Activated CD4-positive, alpha-beta memory T cell treated with anti-CD3 and anti-CD28 coated beads for 36 hours (primary cell): ENCODE measurements around the gene OTX1. TPM values are rescaled to one million over a fixed set of nuclear protein-coding genes. Genes with fewer than 3 reads are reported as not detected.
A peak's percentile ranks its signal among the peaks of the same experiment; 100 is the strongest.
"Not testable (repeated sequence)": the region's sequence is repeated elsewhere in the genome, so short reads cannot be mapped to it uniquely, and the experiment has no call there.

Experiments used
- CTCF ChIA-PET: fragments of 350-600 bp; sonication (Branson Sonifier 250); formaldehyde crosslinking; loops from one replicate; lab custom pipeline; 2021; ENCODE audit warnings: antibody characterized with exemption, inconsistent platforms; lab: Charles Lee
- POLR2A ChIA-PET: fragments of 350-600 bp; sonication (Branson Sonifier 250); formaldehyde crosslinking; loops from one replicate; lab custom pipeline; 2021; ENCODE audit warnings: antibody characterized with exemption; lab: Charles Lee
- DNase-seq: peaks from one replicate; pipeline ENCODE4 v3.0.0-alpha.2; 2020
- H3K27ac Mint-ChIP-seq: one replicate; pipeline ENCODE4 v1.8.0; 2021; ENCODE audit warnings: mixed read lengths
- H3K27me3 Mint-ChIP-seq: one replicate; pipeline ENCODE4 v1.8.0; 2021; ENCODE audit warnings: mixed read lengths
- H3K36me3 Mint-ChIP-seq: one replicate; pipeline ENCODE4 v1.8.0; 2021; ENCODE audit warnings: mixed read lengths
- H3K4me1 Mint-ChIP-seq: one replicate; pipeline ENCODE4 v1.8.0; 2021; ENCODE audit warnings: low read depth, mixed read lengths
- H3K4me3 Mint-ChIP-seq: one replicate; pipeline ENCODE4 v1.8.0; 2021; ENCODE audit warnings: mild to moderate bottlenecking, mixed read lengths
- H3K9me3 Mint-ChIP-seq: one replicate; pipeline ENCODE4 v1.8.0; 2021; ENCODE audit warnings: mixed read lengths
- intact Hi-C: fragments of 100-400 bp; cut with micrococcal nuclease; formaldehyde crosslinking; loops from one replicate; pipeline ENCODE4 v1.15.1; 2023
- total RNA-seq, 2 experiments: library from RNA; stranded (reverse); gene quantifications; one replicate each; pipeline ENCODE4 v1.2.3, GENCODE V29; 2021

The OTX1 gene
- total RNA-seq, 2 experiments from 2014 or later = not detected

DNA sequence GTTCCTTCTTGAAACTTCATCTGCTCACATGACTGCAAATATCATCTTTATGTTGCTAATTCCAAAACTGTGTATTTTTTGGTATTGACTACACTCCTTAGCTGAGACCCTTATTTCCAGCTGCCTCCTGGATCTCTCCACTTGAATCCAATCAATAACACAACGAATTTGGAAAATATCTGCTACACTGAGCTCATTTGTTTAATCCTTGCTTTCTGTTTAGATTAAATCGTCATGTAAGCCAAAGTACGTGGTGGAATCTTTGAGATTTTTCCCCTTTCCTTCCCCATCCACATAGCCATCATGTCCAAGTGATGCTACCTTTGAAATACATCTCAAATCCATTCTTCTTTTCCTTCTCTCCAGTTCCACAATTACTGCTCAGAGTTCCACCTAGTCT, 15.6 kb downstream of the OTX1 start:
- no peaks in the 10 kb centered on the region for H3K9me3 Mint-ChIP-seq
- no peak for DNase-seq
- ChIA-PET POLR2A (no interaction called here), CTCF (no interaction called here)
- H3K4me1 Mint-ChIP-seq = no peaks in the 10 kb centered on the region
- H3K36me3 Mint-ChIP-seq = no peaks in the 10 kb centered on the region
- peaks cover 38% of the 10 kb centered on the region for H3K27me3 Mint-ChIP-seq
- intact Hi-C loops = no loop called here
- no peak overlapping the region for H3K27ac Mint-ChIP-seq
- H3K4me3 Mint-ChIP-seq = no peak overlapping the region

DNA sequence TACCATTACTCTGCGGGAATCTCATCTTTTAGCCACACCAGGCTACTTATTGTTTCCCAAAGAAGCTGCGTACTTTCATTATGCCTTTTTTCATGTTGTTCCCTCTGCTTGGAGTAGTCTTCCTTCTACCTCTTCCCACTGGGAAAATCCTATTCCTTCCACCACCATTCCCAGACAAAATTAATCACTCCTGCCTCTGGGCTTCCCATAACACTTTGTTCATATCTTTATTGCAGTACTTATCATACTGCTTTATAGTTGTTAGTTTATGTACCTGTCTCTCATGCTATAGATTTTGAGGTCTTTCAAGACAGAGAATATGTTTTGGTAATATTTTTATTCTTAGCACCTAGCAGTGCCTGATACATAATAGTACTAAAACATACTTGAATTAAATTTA, 16.2 kb downstream of the OTX1 start:
- Mint-ChIP-seq H3K36me3 (no peaks in the 10 kb centered on the region), H3K27ac (no peak overlapping the region), H3K9me3 (no peaks in the 10 kb centered on the region), H3K4me1 (no peaks in the 10 kb centered on the region), H3K27me3 (peaks cover 38% of the 10 kb centered on the region), H3K4me3 (no peak overlapping the region)
- CTCF ChIA-PET = no interaction called here
- no peak for DNase-seq
- POLR2A ChIA-PET = no interaction called here
- intact Hi-C loops = no loop called here

DNA sequence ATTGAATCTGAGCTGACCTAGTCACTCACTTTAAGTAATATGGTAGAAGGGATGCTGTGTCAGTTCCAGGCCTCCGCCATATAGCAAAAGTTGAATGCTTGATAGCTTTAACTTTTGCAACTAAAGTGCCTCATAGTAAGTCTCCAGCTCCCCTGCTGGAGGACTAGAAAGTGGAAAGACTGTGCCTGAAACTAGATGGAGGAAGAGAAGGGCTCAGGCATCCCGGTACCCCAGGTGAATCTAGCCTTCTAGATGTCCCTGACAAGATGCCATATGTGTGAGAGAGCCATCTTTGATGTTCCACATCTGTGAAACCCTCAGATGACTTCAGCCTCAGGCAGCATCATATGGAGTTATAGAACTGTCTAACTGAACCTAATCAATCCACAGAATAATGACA, 21.0 kb downstream of the OTX1 start:
- DNase-seq = no peak
- Mint-ChIP-seq H3K4me1 (no peaks in the 10 kb centered on the region), H3K4me3 (no peak overlapping the region), H3K9me3 (no peaks in the 10 kb centered on the region), H3K27me3 (peaks cover 20% of the 10 kb centered on the region), H3K27ac (no peak overlapping the region), H3K36me3 (no peaks in the 10 kb centered on the region)
- intact Hi-C loops = no loop called here
- ChIA-PET POLR2A (no interaction called here), CTCF (no interaction called here)

- no peak for DNase-seq
- Mint-ChIP-seq H3K27ac (no peak overlapping the region), H3K9me3 (no peaks in the 10 kb centered on the region), H3K4me1 (no peaks in the 10 kb centered on the region), H3K27me3 (peaks cover 19% of the 10 kb centered on the region), H3K36me3 (no peaks in the 10 kb centered on the region), H3K4me3 (no peak overlapping the region)
- intact Hi-C loops = no loop called here
- ChIA-PET POLR2A (no interaction called here), CTCF (no interaction called here)
These were observed 23.4 kb downstream of the OTX1 start for GRCh38 chr2:63073994-63074393.

DNA sequence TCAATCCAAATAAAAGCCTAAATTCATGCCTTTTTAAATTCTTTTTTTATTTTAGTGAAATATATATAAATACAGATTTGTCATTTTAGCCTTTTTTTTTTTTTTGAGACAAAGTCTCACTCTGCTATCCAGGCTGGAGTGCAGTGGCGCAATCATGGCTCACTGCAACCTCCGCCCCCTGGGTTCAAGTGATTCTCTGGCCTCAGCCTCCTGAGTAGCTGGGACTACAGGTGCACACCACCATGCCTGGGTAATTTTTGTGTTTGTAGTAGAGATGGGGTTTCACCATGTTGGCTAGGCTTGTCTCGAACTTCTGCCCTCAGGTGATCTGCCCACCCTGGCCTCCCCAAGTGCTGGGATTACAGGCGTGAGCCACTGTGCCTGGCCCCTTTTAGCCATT, 23.8 kb downstream of the OTX1 start:
- intact Hi-C loops, CTCF ChIA-PET: not testable (repeated sequence)

DNA sequence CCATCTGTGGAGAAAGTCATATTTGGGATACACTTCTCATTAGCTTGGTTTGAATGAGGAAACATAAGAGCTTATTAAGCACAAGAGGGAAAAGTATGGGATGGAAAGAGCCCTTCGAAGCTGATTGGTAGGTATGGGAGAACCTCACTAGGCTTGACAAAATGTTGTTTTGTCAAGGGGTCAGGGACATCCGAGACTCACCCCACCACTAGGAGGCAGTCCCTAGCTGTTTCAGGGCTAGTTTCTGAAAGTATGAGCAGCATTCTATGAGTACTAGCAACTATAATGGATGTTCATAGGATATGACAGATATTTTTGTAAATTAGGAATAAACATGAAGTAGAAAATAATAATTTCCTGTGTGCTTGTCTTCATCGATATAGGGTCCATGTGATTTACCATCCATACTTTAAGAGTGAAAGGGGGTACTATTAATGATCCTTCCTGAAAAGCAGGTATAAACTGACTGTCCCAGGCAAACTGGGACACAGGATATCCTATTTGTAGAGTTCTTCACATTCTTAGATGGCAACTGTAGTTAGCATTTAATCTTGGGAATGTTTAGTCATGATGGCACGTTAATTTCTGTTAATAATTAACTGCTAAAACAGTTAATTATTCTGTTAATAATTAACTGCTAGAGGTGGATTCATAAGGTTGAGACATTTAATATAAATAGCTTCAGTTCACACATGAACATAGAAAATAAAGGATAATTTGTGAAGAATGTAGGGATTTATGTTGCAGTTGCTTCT, 28.4 kb downstream of the OTX1 start:
- peak; percentile 12 for DNase-seq
- Mint-ChIP-seq H3K27ac (no peak overlapping the region), H3K9me3 (no peaks in the 10 kb centered on the region), H3K4me1 (no peaks in the 10 kb centered on the region), H3K36me3 (no peaks in the 10 kb centered on the region), H3K4me3 (no peak overlapping the region), H3K27me3 (peaks cover 17% of the 10 kb centered on the region)
- ChIA-PET CTCF (no interaction called here), POLR2A (no interaction called here)
- intact Hi-C loops = no loop called here

More for the DNA sequence above, 23.8 kb downstream of the OTX1 start:
- peaks cover 19% of the 10 kb centered on the region for H3K27me3 Mint-ChIP-seq
- H3K36me3 Mint-ChIP-seq, H3K27ac Mint-ChIP-seq, H3K4me1 Mint-ChIP-seq, H3K4me3 Mint-ChIP-seq, H3K9me3 Mint-ChIP-seq, POLR2A ChIA-PET, DNase-seq: not testable (repeated sequence)

- Mint-ChIP-seq H3K27me3 (peaks cover 17% of the 10 kb centered on the region), H3K27ac (no peak overlapping the region), H3K4me1 (no peaks in the 10 kb centered on the region), H3K4me3 (no peak overlapping the region), H3K36me3 (no peaks in the 10 kb centered on the region), H3K9me3 (no peaks in the 10 kb centered on the region)
- ChIA-PET POLR2A (no interaction called here), CTCF (no interaction called here)
- intact Hi-C loops = no loop called here
- no peak for DNase-seq
These were observed 30.8 kb downstream of the OTX1 start for GRCh38 chr2:63081404-63081803.

- H3K4me1 Mint-ChIP-seq = no peaks in the 10 kb centered on the region
- ChIA-PET POLR2A (no interaction called here), CTCF (no interaction called here)
- no peaks in the 10 kb centered on the region for H3K36me3 Mint-ChIP-seq
- intact Hi-C loops = no loop called here
- H3K27ac Mint-ChIP-seq = no peak overlapping the region
- peaks cover 13% of the 10 kb centered on the region for H3K27me3 Mint-ChIP-seq
- no peak for DNase-seq
- peaks cover 2% of the 10 kb centered on the region for H3K9me3 Mint-ChIP-seq
- no peak overlapping the region for H3K4me3 Mint-ChIP-seq
These were observed 36.1 kb downstream of the OTX1 start for GRCh38 chr2:63086687-63087086.

- no peaks in the 10 kb centered on the region for H3K4me1 Mint-ChIP-seq
- H3K27ac Mint-ChIP-seq = no peak overlapping the region
- H3K27me3 Mint-ChIP-seq = peaks cover 4% of the 10 kb centered on the region
- no peaks in the 10 kb centered on the region for H3K36me3 Mint-ChIP-seq
- ChIA-PET POLR2A (no interaction called here), CTCF (no interaction called here)
- no peak for DNase-seq
- H3K4me3 Mint-ChIP-seq = no peak overlapping the region
- intact Hi-C loops = no loop called here
- H3K9me3 Mint-ChIP-seq = peaks cover 2% of the 10 kb centered on the region
These were observed 41.8 kb downstream of the OTX1 start for GRCh38 chr2:63092401-63092800.

GRCh38 chr2:63092857-63093256, 42.2 kb downstream of the OTX1 start:
- Mint-ChIP-seq H3K36me3 (no peaks in the 10 kb centered on the region), H3K4me3 (no peak overlapping the region), H3K4me1 (no peaks in the 10 kb centered on the region), H3K27me3 (peaks cover 4% of the 10 kb centered on the region), H3K27ac (no peak overlapping the region), H3K9me3 (peaks cover 2% of the 10 kb centered on the region)
- ChIA-PET CTCF (no interaction called here), POLR2A (no interaction called here)
- DNase-seq = no peak
- intact Hi-C loops = no loop called here

DNA sequence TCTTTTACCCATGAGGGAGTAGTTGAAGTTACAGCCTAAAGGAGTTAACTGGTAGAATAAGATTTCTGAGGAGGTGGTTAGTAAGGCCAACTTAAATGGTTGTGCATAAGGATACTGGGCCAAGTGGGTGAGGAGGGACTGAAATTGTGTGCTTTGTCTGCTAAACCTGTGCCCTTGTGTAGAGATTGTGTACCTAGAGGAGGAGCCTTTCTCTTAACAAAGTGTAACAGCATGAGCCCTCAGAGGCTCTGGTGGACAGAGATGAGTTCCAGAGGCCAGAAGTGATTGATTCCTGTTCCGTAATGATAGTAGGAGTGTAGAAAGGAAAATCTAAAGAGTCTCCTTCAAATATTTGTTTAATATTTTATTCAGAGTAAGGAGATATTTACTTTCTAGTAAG, 42.9 kb downstream of the OTX1 start:
- intact Hi-C loops = no loop called here
- H3K9me3 Mint-ChIP-seq = peaks cover 2% of the 10 kb centered on the region
- ChIA-PET POLR2A (no interaction called here), CTCF (no interaction called here)
- H3K27me3 Mint-ChIP-seq = peaks cover 4% of the 10 kb centered on the region
- no peak overlapping the region for H3K4me3 Mint-ChIP-seq
- no peak for DNase-seq
- H3K27ac Mint-ChIP-seq = no peak overlapping the region
- no peaks in the 10 kb centered on the region for H3K36me3 Mint-ChIP-seq
- no peaks in the 10 kb centered on the region for H3K4me1 Mint-ChIP-seq

- ChIA-PET CTCF (no interaction called here), POLR2A (no interaction called here)
- DNase-seq = no peak
These were observed 45.9 kb downstream of the OTX1 start for GRCh38 chr2:63096491-63096890.

DNA sequence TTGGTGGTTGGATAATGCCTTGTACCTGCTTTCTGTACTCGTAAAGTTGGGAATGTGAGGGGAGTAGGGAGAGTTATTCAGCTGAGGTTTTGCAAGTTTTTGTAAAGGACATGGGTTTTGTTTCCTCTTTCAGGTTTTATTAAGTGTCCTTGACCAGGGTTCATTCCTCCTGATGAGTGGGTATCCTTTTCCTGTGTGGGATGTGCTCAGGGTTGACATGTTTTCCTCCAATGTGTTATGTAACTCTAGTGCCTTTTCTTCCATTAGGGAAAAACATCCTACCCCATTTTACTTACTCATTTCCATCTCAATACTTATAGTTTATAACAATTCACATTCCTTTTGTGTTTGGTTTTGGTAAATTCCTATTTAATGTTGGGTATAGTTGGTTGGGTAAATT, 48.4 kb downstream of the OTX1 start:
- Mint-ChIP-seq H3K9me3 (peaks cover 10% of the 10 kb centered on the region), H3K36me3 (no peaks in the 10 kb centered on the region), H3K4me3 (no peak overlapping the region), H3K27me3 (no peaks in the 10 kb centered on the region), H3K27ac (no peak overlapping the region), H3K4me1 (no peaks in the 10 kb centered on the region)
- CTCF ChIA-PET = no interaction called here
- no peak for DNase-seq
- POLR2A ChIA-PET = no interaction called here
- intact Hi-C loops = no loop called here

More at GRCh38 chr2:63096491-63096890, 45.9 kb downstream of the OTX1 start:
- Mint-ChIP-seq H3K4me1 (no peaks in the 10 kb centered on the region), H3K4me3 (no peak overlapping the region), H3K9me3 (peaks cover 4% of the 10 kb centered on the region), H3K27me3 (peaks cover 2% of the 10 kb centered on the region), H3K36me3 (no peaks in the 10 kb centered on the region), H3K27ac (no peak overlapping the region)
- intact Hi-C loops = no loop called here
